Endothelial cell of umbilical vein (primary cell): ENCODE results near the gene SCPEP1. TPM values are rescaled to one million over a fixed set of nuclear protein-coding genes. Genes with fewer than 3 reads are reported as not detected.

ENCODE experiments used
- BruUV-seq: library from RNA; stranded (reverse); fragments of 400-500 nt; replicated peaks from 2 replicates; lab custom pipeline; 2021; lab: Mats Ljungman, UMichigan
- CTCF ChIA-PET: fragments of 300-600, 350-600 bp; sonication (Branson Sonifier 250); formaldehyde crosslinking; loops from one replicate; lab custom pipeline; 2021; ENCODE audit warnings: antibody characterized with exemption, inconsistent platforms; lab: Charles Lee
- POLR2A ChIA-PET: fragments of 300-600, 350-600 bp; sonication (Branson Sonifier 250); formaldehyde crosslinking; loops from one replicate; lab custom pipeline; 2021; ENCODE audit warnings: antibody characterized with exemption, inconsistent platforms; lab: Charles Lee
- DNase-seq: peaks from one replicate; pipeline ENCODE4 v3.0.0-alpha.2; 2011; ENCODE audit warnings: low read depth, low spot score
- FAIRE-seq: peaks from 2 replicates; lab custom pipeline; 2011; peaks lifted over from hg19 to GRCh38; lab: Jason Lieb, UNC
- H2AFZ ChIP-seq: 2 replicates; pipeline ENCODE4 v1.6.0; 2012; ENCODE audit warnings: low read depth, low read length, control low read depth, inconsistent platforms
- H3K27ac ChIP-seq: 2 replicates; pipeline ENCODE4 v1.5.1; 2011; ENCODE audit warnings: low read depth, mild to moderate bottlenecking, control low read depth, low read length, moderate library complexity; ENCODE audit not compliant: insufficient read depth
- H3K27me3 ChIP-seq, 2 experiments: 2 replicates each; pipeline versions ENCODE4 v1.6.0 to v1.6.1; 2011; ENCODE audit warnings: low read length in 2 of 2, mixed read lengths in 1 of 2; ENCODE audit not compliant: control insufficient read depth in 2 of 2, insufficient read depth in 2 of 2
- H3K36me3 ChIP-seq, 2 experiments: 2 replicates in 1 of 2; 3 replicates in 1 of 2; pipeline ENCODE4 v1.5.1; 2011; ENCODE audit warnings: low read length in 2 of 2, mild to moderate bottlenecking in 1 of 2, moderate library complexity in 1 of 2; ENCODE audit not compliant: control insufficient read depth in 2 of 2, insufficient read depth in 2 of 2; ENCODE audit errors: extremely low read depth in 1 of 2
- H3K4me1 ChIP-seq: 3 replicates; pipeline ENCODE4 v1.5.1; 2011; ENCODE audit warnings: mild to moderate bottlenecking, low read length; ENCODE audit not compliant: control insufficient read depth, insufficient read depth; ENCODE audit errors: extremely low read depth
- H3K4me2 ChIP-seq: 2 replicates; pipeline ENCODE4 v1.6.1; 2011; ENCODE audit warnings: low read length, control low read depth, mixed read lengths; ENCODE audit not compliant: insufficient read depth
- H3K4me3 ChIP-seq, 3 experiments: fragments of 200-600 bp in 1 of 3; sonication (generic), shearing (Covaris generic) in 1 of 3; replicated peaks in 1 of 3; 2 replicates each; pipeline ENCODE4 v1.5.1; 2011 to 2016; ENCODE audit warnings: control low read depth in 3 of 3, low read length in 3 of 3, mild to moderate bottlenecking in 2 of 3, inconsistent platforms in 1 of 3, low read depth in 1 of 3, moderate library complexity in 1 of 3; ENCODE audit not compliant: insufficient read depth in 1 of 3
- H3K79me2 ChIP-seq: 2 replicates; pipeline ENCODE4 v1.6.0; 2012; ENCODE audit warnings: low read length, inconsistent platforms; ENCODE audit not compliant: control insufficient read depth, insufficient read depth
- H3K9ac ChIP-seq: replicated peaks from 2 replicates; pipeline ENCODE3; 2011; ENCODE audit warnings: low read length, control low read depth; ENCODE audit not compliant: insufficient read depth; ENCODE audit errors: extremely low read depth
- H3K9me1 ChIP-seq: replicated peaks from 3 replicates; pipeline ENCODE4 v1.6.0; 2011; ENCODE audit warnings: mild to moderate bottlenecking, low read length; ENCODE audit not compliant: control insufficient read depth, insufficient read depth; ENCODE audit errors: extremely low read depth
- H3K9me3 ChIP-seq: replicated peaks from 2 replicates; pipeline ENCODE4 v1.5.1; 2012; ENCODE audit warnings: low read length, inconsistent platforms; ENCODE audit not compliant: control insufficient read depth, insufficient read depth
- H4K20me1 ChIP-seq: replicated peaks from 2 replicates; pipeline ENCODE3; 2011; ENCODE audit warnings: mild to moderate bottlenecking, low read length; ENCODE audit not compliant: control insufficient read depth, insufficient read depth; ENCODE audit errors: extremely low read depth
- CTCF ChIP-seq, 2 donors: IDR thresholded peaks; 1 replicate in 1 of 2; 2 replicates in 1 of 2; pipeline ENCODE4 v1.5.1; 2011; ENCODE audit warnings: low read length in 2 of 2, mild to moderate bottlenecking in 2 of 2, moderate library complexity in 2 of 2, control low read depth in 1 of 2, inconsistent platforms in 1 of 2, low read depth in 1 of 2; ENCODE audit not compliant: insufficient read depth in 1 of 2; ENCODE audit errors: extremely low read depth in 1 of 2
- EZH2 ChIP-seq: IDR thresholded peaks from 2 replicates; pipeline ENCODE4 v1.6.1; 2012; ENCODE audit warnings: borderline replicate concordance, low read depth, mild to moderate bottlenecking, moderate library complexity, low read length, inconsistent platforms; ENCODE audit not compliant: severe bottlenecking
- FOS ChIP-seq: IDR thresholded peaks from 2 replicates; pipeline ENCODE4 v1.6.1; 2011; ENCODE audit warnings: mild to moderate bottlenecking, low read length, moderate library complexity, borderline replicate concordance; ENCODE audit not compliant: insufficient read depth
- GATA2 ChIP-seq: IDR thresholded peaks from 2 replicates; pipeline ENCODE4 v1.7.0; 2011; ENCODE audit warnings: low read depth, mild to moderate bottlenecking, moderate library complexity, mixed read lengths, low read length; ENCODE audit not compliant: insufficient read length, insufficient read depth
- JUN ChIP-seq: IDR thresholded peaks from 2 replicates; pipeline ENCODE4 v1.6.1; 2011; ENCODE audit warnings: borderline replicate concordance, low read depth; ENCODE audit not compliant: insufficient read length, insufficient read depth
- MAX ChIP-seq: IDR thresholded peaks from 2 replicates; pipeline ENCODE4 v1.6.1; 2011; ENCODE audit not compliant: insufficient read depth, insufficient read length
- MYC ChIP-seq: IDR thresholded peaks from one replicate; pipeline ENCODE4 v1.6.1; 2011; ENCODE audit warnings: mild to moderate bottlenecking, low read depth, low read length
- POLR2A ChIP-seq: IDR thresholded peaks from 2 replicates; pipeline ENCODE4 v1.6.1; 2012; ENCODE audit warnings: low read depth, mild to moderate bottlenecking, control low read depth, low read length
- POLR2AphosphoS5 ChIP-seq: IDR thresholded peaks from 2 replicates; pipeline ENCODE4 v1.6.1; 2012; ENCODE audit warnings: low read depth, mild to moderate bottlenecking, control low read depth, low read length, moderate library complexity; ENCODE audit not compliant: insufficient read depth
- dilution Hi-C: fragments of 300-500 bp; cut with MboI; formaldehyde crosslinking; loops from one replicate; pipeline ENCODE4 v1.15.0; 2019; ENCODE audit warnings: low sequenced_read_pairs; ENCODE audit not compliant: extremely low pct_ligation_motif_present
- intact Hi-C: fragments of 100-400 bp; cut with micrococcal nuclease; formaldehyde crosslinking; loops from one replicate; pipeline ENCODE4 v1.10.0; 2022
- polyA plus RNA-seq, 4 experiments: library from polyadenylated mRNA; depleted of rRNA in 3 of 4; stranded (reverse) in 3 of 4; unstranded in 1 of 4; fragments of >200 nt; gene quantifications; 2 replicates each; pipeline versions ENCODE4 v1.2.1 to v1.2.3, GENCODE V29; 2011 to 2012; ENCODE audit warnings: missing spikeins in 1 of 4
- total RNA-seq: library from RNA; stranded (reverse); gene quantifications from 2 replicates; pipeline ENCODE4 v1.2.3, GENCODE V29; 2021

SCPEP1 gene
- total and polyA plus RNA-seq, 2 donors (not counting 3 experiments of a cell fraction or from before 2014, with no cell fraction given), result 38.6 to 43.6 TPM

GRCh38 chr17:57017625-57018024 lies 39.7 kb downstream of the SCPEP1 start:
- no peaks in the 10 kb centered on the region for H3K4me1 ChIP-seq
- H3K27ac ChIP-seq, result no peak overlapping the region
- DNase-seq (no peak), FAIRE-seq (no peak)
- ChIA-PET CTCF (interaction anchor here (1.1 kb wide), 1 partner anchor 11 kb away, joined by 3 read pairs; no protein-coding TSS in a partner anchor), POLR2A (no interaction called here)
- no peaks in the 10 kb centered on the region for H3K36me3 ChIP-seq
- no peak overlapping the region for H3K4me3 ChIP-seq
- H3K9ac ChIP-seq, result no peak overlapping the region
- no peaks in the 10 kb centered on the region for H3K9me3 ChIP-seq
- no TSS peak for BruUV-seq
- no peaks in the 10 kb centered on the region for H4K20me1 ChIP-seq
- H3K9me1 ChIP-seq, result no peaks in the 10 kb centered on the region
- no peak for TF ChIP-seq POLR2AphosphoS5
- no peak for TF ChIP-seq JUN
- no peak for TF ChIP-seq MYC
- no peak for TF ChIP-seq EZH2
- TF ChIP-seq CTCF (IDR thresholded peaks at IDR 0.05; ENCODE audit: extremely low read depth in 1 of 2, insufficient read depth in 1 of 2, low read depth in 1 of 2, low read length in 2 of 2), result no peak
- TF ChIP-seq GATA2, result no peak
- TF ChIP-seq FOS, result no peak
- TF ChIP-seq POLR2A, result no peak
- no peak for TF ChIP-seq MAX
- H2AFZ ChIP-seq, result no peak overlapping the region
- intact Hi-C loops, result no loop called here
- H3K27me3 ChIP-seq, result peaks cover 2 to 5% of the 10 kb centered on the region in 2 experiments
- H3K4me2 ChIP-seq, result no peak overlapping the region
- dilution Hi-C loops, result no loop called here
- H3K79me2 ChIP-seq, result no peaks in the 10 kb centered on the region
